Nephron progenitor cell (in vitro differentiated cells): ENCODE data around the gene TXNDC5.

ENCODE experiments used
- DNase-seq: peaks from one replicate; pipeline ENCODE4 v3.0.0; 2021
- H3K27ac Mint-ChIP-seq: 2 replicates; pipeline ENCODE4 v1.8.0; 2021; ENCODE audit warnings: mild to moderate bottlenecking, moderate library complexity, mixed read lengths
- H3K27me3 Mint-ChIP-seq: 2 replicates; pipeline ENCODE4 v1.8.0; 2021; ENCODE audit warnings: mild to moderate bottlenecking, low read depth, mixed read lengths; ENCODE audit not compliant: poor library complexity
- H3K36me3 Mint-ChIP-seq: 2 replicates; pipeline ENCODE4 v1.8.0; 2021; ENCODE audit warnings: low read depth, mixed read lengths
- H3K4me1 Mint-ChIP-seq: 2 replicates; pipeline ENCODE4 v1.8.0; 2021; ENCODE audit warnings: mixed read lengths
- H3K4me3 Mint-ChIP-seq: 2 replicates; pipeline ENCODE4 v1.8.0; 2021; ENCODE audit warnings: mild to moderate bottlenecking, moderate library complexity, mixed read lengths
- H3K9me3 Mint-ChIP-seq: 2 replicates; pipeline ENCODE4 v1.8.0; 2021; ENCODE audit warnings: mild to moderate bottlenecking, moderate library complexity, mixed read lengths
- TF ChIP-seq, protein P1 (sequence below): fragments of 200-600 bp; sonication (generic); IDR thresholded peaks from 2 replicates; pipeline ENCODE4 v1.5.0; 2021; ENCODE audit warnings: antibody characterized with exemption

TXNDC5 gene

DNA sequence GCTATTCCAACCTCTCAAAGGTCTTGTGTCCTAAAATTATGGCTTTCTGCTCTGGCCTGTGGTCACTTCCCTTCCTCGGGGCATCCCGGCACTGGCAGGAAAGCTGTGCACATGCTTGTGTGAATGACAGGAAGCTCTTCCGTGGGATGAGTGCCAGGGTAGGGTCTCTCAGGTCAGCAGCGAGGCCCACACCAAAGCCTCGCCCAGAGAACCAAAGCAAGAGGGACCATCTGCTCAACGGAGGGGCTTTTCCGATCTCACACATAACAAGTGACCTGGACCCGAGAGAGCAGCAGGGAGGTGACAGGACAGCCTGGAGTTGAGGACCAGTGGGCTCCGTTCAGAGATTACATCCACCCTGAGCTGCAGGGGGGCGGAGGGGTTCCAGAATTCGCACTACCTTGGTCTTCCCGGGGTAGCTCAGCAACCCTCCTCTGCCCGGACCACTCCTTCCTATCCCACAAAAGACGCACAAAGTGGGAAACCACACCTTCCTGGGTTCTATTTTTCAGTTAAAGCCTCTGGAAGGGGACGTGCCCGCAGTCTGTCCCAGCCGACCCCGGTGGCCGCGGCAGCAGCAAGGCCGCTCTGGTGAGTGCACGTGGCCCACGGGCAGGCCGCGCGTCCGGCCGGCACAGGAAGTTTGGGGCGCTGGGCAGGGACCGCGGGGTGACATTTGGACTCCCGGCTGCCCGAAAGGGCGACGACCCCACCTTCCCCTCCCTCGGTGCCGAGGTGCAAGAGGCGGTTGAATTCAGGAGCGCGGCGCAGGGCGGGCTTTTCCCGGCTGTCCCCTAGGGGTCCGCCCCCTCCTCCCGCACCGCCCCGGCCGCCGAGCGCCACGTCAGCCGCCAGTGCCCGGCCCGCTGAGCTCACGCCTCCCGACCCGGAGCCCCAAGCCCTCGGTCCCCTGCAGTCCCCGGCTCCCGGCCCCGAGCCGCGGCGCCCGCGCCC is 988 bp downstream of the TXNDC5 start:
- TF ChIP-seq, protein P1, sequence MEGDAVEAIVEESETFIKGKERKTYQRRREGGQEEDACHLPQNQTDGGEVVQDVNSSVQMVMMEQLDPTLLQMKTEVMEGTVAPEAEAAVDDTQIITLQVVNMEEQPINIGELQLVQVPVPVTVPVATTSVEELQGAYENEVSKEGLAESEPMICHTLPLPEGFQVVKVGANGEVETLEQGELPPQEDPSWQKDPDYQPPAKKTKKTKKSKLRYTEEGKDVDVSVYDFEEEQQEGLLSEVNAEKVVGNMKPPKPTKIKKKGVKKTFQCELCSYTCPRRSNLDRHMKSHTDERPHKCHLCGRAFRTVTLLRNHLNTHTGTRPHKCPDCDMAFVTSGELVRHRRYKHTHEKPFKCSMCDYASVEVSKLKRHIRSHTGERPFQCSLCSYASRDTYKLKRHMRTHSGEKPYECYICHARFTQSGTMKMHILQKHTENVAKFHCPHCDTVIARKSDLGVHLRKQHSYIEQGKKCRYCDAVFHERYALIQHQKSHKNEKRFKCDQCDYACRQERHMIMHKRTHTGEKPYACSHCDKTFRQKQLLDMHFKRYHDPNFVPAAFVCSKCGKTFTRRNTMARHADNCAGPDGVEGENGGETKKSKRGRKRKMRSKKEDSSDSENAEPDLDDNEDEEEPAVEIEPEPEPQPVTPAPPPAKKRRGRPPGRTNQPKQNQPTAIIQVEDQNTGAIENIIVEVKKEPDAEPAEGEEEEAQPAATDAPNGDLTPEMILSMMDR = no peak
- Mint-ChIP-seq H3K4me1 (peaks cover 21% of the 10 kb centered on the region), H3K27ac (no peak overlapping the region), H3K4me3 (peak overlapping the region; percentile 89), H3K9me3 (no peaks in the 10 kb centered on the region), H3K36me3 (peaks cover 6% of the 10 kb centered on the region), H3K27me3 (peaks cover 5% of the 10 kb centered on the region)
- DNase-seq = peak; percentile 74

DNA sequence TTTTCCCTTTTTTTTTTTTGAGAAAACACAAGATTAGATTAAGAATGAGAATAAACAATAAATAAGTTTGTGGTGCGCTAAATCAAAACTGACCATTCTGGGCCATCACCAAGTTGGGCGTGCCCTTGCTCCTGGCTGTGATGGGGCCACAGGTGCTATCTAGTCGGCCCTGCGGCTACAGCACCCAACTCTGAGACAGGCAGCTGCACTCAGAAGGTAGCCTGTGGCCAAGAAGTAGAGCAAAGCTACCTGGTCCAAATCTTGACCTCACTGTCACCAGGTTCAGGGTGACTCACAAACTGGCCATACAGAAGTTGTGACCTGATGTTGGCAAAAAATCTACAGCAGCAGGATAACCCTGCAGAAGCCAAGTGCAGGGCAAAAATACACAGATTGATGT is 3.4 kb downstream of the TXNDC5 start:
- TF ChIP-seq, protein P1 = no peak
- no peak for DNase-seq
- Mint-ChIP-seq H3K27me3 (peaks cover 5% of the 10 kb centered on the region), H3K4me3 (no peak overlapping the region), H3K27ac (no peak overlapping the region), H3K9me3 (no peaks in the 10 kb centered on the region), H3K4me1 (peaks cover 21% of the 10 kb centered on the region), H3K36me3 (peaks cover 16% of the 10 kb centered on the region)

DNA sequence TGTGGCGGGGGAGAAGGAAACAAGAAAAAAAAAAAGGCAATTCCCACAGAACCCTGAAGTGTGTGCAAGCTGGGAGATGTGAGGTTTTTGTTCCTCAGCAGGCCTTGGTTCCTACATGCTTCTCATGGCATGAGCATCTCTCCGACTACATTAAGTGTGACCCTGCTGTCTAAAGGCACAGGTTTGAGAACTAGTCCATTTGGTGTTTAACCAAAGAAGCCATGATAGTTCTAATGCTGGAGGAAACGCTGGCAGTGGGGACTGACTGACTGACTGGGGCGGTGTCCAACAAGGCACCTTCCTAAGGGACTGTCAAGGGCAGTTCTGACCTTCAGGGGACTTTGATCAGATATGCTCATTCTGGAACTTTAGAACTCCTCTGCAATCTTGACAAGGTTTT is 3.8 kb downstream of the TXNDC5 start:
- peaks cover 5% of the 10 kb centered on the region for H3K27me3 Mint-ChIP-seq
- H3K27ac Mint-ChIP-seq = no peak overlapping the region
- TF ChIP-seq, protein P1 = no peak
- peaks cover 19% of the 10 kb centered on the region for H3K36me3 Mint-ChIP-seq
- no peak overlapping the region for H3K4me3 Mint-ChIP-seq
- no peaks in the 10 kb centered on the region for H3K9me3 Mint-ChIP-seq
- no peak for DNase-seq
- peaks cover 21% of the 10 kb centered on the region for H3K4me1 Mint-ChIP-seq

DNA sequence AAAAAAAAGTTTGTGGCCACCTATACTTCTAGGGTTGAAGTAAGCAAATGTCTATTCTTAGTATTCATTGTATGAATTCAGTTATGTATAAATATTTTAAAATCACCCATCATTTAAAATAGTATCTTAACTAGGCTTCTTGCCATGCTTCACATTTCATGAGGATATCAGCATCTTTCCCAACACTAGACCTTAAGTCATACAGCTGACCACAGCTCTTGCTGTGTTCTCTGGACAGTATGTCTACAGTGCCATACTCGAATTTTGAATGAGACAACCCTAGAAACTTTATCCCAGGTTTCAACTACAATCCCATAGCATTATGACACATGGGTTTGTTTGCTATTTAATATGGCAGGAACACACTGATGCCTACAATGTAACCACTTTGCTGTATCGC is 5.2 kb downstream of the TXNDC5 start:
- Mint-ChIP-seq H3K9me3 (no peaks in the 10 kb centered on the region), H3K4me1 (peaks cover 21% of the 10 kb centered on the region), H3K27ac (no peak overlapping the region), H3K36me3 (peaks cover 30% of the 10 kb centered on the region), H3K27me3 (peaks cover 5% of the 10 kb centered on the region), H3K4me3 (no peak overlapping the region)
- no peak for DNase-seq
- TF ChIP-seq, protein P1 = no peak

DNA sequence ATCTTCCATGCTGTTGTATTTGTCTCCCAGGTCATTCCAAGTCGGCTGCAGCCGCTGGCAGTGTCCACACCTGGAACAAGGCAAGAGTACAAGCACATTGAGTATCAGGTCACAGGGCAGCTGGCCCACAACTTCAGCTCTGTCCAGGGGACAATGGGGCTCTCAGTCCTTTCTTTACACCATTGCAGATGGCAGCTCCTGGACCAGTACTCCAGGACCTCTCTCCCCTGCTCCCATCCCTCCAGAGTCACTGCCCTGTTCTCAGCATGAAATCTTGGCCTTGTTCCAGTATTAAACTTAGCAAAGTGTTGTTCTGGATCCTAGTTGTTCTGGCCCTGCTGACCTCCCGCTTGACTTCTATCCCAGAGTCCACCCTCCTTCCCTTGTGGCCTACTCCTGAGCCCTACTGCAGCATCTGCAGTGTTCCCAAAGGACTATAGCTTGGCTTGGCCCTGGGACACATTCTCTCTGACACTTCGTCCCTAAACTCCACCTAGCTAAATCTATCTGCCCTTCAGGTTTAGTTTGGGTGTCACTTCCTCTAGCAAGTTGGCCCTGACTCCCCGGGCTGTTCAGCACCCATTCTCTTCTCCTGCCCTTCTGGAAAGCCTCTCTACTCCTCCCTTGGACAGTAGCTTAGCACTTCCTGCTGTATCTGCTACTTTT is 5.8 kb downstream of the TXNDC5 start:
- Mint-ChIP-seq H3K4me1 (peaks cover 21% of the 10 kb centered on the region), H3K4me3 (no peak overlapping the region), H3K27ac (no peak overlapping the region), H3K36me3 (peaks cover 30% of the 10 kb centered on the region), H3K9me3 (no peaks in the 10 kb centered on the region), H3K27me3 (peaks cover 5% of the 10 kb centered on the region)
- TF ChIP-seq, protein P1 = no peak
- no peak for DNase-seq
